Stimulated activated CD8-positive, alpha-beta memory T cell treated with anti-CD3 and anti-CD28 coated beads, Interleukin-4, amount 100 ng/mL, for 24 hours (primary cell): ENCODE measurements around the gene RAB8A.

ENCODE experiments used
- DNase-seq: peaks from one replicate; pipeline ENCODE4 v3.0.0-alpha.2; 2020; ENCODE audit warnings: low read depth

The RAB8A gene

DNA sequence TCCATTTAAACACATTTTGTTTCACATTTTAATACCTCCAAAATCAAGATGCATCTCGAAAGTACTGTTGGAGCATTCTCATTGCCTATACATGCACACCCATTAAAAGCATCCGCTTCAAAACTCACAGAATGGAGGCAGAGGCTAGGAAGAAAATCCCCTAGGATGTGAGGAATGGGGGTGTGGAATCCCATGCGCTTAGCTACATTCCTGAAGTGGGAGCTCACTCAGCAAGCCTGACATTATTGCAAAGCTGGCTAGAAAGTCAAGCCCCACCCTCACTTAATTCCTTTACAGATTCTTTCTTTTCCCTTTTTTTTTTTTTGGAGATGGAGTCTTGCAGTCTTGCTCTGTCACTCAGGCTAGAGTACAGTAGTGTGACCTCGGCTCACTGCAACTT, 68.9 kb downstream of the RAB8A start:
- DNase-seq = no peak
